ENCODE measurements around the gene UBA52.

UBA52 gene

DNA sequence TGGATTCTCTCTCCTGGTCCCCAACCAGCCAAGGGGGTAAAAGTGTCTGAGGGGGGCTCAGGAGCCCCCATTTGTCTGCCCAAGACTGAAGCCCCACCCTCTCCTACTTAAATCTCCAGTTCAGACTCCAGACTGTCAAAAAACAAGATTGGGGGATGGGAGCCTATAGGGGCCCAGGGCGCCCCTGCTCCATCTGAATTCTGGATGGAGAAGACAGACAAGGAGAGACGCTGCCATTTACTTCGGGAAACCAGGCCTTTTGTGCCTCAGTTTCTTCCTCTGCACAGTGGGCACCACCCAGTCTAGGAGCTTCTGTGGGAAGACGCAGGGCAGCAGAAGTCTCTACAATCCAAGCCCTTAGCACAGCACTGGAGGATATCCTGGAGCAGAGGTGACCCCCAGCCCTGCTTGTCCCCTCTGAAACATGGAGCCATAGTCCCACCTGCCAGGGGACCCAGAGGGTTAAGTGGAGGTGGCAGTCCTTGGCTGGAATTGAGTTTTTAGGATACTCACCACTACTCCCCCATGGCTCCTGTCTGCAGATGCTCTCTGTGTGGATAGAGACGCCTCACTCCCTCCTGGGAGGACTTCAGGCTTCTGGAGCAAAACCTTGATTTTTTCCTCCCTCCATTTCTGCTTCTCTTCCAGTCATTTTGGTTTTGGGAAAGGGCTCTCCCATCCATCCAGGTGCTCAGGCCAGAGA, 36.6 kb downstream of the UBA52 start:
- no peak for DNase-seq (ENCODE audit: low read depth in 2 of 2)

DNA sequence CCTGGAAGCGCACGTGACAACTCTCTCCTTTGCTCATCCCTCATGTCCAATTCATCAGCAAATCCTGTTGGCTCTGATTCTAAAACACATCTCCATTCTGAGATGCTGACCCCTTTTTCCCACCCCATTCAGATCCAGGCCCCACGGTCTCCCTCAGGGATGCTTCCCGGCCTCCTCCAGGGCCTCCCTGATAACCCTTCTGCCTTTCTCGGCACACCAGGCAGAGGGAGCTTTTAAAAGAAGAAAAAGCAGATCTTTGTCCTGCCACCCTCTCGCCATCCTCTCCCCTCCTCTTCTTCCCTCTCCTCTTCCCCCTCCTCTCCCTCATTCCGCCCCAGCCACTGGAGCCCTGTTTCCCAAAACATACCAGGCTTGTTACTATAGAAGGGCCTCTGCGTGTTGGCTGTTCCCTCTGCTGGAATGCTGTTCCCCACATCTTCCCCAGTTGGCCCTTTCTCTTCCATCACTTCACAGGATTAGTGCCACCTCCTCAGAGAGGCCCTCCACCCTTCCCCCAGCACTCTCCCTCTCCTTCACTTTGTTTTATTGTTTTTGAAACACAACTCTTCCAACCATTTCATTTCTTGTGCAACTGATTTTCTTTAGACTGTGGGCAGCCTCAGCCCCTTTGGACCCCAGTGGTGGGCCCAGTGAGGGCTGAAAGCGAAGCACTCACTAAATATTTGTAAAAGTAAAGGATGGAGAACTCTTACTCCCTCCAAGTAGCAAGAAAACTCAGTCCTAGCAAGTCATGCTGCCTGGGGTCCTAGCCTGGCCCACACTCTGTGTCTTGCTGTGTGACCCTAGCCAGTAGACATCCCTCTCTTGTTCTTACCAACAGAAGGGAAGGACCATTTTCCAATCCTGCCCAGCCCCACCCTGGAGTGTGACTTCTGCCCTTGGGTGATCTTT, 37.4 kb downstream of the UBA52 start:
- no peak for DNase-seq (ENCODE audit: low read depth in 2 of 2)

DNA sequence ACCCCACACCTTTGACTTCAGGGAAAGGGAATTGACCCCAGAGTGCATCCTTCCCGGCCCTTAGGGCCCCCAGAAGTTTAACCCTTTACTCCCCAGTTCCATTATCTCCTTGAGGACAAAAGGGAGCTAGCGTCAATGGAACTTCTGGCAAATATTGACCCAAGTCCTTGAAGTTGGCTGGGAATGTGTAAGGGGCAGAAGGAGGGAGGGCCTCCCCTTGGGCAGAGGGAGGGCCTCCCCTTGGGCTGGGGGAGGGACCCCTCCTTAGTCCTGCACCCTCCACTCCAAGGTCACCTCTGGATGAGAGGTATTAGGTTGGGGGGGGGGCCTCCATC, 38.0 kb downstream of the UBA52 start:
- DNase-seq (ENCODE audit: low read depth in 2 of 2) = no peak

DNA sequence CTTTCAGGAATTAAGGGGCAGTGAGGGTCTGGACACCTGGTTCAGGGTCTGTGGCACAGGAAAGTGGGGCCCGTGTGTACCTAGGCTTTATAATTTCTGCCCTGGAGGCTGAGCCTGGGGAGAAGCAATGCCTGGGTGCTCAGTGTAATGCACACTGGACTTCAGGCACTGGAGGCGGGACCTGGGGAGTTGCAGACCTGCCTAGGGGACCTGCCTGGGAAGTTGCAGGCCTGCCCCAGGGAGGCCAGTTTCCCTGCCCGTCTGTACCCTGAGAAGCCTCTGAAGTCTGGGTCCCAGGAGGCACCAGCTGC, 38.5 kb downstream of the UBA52 start:
- no peak for DNase-seq (ENCODE audit: low read depth in 2 of 2)

DNA sequence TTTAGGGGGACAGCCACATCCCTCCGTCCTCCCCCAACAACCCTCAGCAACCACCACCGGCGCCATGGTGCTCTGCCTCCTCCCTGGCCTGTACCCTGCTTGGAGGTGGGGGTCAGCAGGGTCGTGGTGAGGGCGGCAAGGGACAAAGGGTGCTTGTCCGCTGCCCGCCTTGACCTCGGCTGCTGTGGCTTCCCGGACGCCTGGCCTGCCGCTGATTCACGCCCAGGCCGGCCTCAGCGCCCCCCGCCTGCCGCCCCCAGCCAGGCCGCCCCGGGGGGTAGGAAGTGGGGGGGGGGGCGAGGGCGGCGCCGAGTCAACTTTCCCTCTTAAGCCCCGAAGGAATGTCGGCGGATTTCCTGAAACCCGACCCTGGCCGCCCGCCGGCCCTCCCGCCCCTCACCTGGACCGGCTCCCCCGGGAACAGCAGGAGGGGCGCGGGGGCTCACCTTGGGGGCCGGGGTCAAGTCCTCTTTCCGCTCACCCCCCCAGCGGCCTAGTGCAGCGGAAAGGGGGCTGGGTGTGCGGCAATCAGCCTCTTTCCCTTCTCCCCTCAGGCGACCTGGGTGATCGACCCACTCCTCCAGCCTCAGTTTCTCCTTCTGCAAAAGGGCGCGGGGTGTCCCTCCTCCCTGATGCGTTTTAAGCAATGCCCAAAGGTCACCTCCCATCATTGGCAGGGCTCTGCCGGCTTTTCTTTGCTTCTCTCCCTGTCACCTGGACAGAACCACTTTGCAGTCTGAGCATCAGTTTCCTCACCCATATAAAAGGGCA, 39.1 kb downstream of the UBA52 start:
- no peak for DNase-seq (ENCODE audit: low read depth in 2 of 2)

DNA sequence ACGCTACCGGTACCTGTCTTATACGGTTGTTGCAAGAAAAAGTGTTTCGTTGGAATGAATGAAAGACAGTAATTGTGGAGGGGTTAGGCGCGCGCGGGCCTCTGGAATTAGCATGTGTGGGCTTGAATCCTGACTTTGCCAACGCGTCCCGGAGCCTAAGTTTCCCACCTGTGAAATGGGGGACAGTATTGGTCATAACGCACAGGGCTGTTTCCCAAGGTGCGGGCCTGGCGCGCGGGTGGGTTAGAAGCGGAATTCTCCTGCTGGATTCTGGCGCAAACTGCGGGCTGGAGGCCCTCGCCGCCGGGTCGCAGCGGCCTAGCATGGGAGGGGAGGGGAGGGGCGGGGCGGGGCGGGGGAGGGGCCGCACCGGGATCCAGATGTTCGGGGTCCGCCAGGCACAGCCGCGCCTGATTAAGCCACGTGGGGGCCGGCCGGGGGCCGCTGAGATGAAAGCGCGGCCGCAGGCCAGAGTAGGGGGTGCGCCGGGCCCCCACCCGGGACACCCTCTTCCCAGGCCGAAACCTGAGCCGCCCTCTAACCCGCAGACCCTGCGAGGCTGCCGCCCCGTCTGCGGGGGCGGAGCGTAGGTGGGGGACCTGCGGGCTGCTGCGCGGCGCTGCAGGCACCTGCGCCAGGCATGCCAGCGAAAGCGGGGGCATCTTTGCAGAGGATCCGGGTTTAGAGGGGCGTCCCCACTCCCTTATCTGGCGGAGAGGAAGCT, 39.8 kb downstream of the UBA52 start:
- peak in 1 of 2 donors; percentile 36 for DNase-seq (ENCODE audit: low read depth in 2 of 2)

DNA sequence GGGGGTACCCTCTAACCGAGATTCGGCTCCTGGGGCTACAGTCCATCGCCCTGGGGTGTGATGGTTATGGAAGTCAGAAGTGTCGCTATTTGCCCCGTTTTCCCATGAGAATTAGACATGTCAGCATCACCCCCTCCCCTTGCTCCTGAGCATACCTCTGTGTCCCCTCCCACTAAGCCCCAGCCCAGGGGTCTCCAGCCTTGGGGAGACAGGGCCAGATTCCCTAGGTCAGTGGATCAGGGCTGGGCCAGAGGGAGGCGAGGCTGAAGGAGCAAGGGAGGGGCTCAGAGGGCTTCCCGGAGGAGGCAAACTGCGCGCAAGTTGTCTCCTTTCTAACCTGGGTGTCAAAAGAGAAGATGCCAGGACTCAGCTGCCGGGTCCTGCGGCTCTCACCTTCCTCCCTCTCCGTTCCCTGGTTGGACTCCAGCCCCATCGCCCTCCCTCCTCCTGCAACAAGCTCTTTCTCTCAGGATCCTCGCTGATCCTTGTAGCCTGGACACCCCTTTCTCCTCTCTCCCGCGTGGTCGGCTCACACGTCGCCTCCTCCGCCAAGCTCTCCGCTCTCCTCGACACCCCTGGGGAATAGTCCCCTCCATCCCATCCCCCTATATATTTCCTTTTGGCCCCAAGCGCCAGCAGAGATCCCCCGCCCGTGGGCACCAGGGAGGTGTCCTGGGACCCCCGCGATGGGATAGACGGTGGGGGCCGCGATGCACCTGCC, 40.6 kb downstream of the UBA52 start:
- DNase-seq (ENCODE audit: low read depth in 2 of 2) = no peak

DNA sequence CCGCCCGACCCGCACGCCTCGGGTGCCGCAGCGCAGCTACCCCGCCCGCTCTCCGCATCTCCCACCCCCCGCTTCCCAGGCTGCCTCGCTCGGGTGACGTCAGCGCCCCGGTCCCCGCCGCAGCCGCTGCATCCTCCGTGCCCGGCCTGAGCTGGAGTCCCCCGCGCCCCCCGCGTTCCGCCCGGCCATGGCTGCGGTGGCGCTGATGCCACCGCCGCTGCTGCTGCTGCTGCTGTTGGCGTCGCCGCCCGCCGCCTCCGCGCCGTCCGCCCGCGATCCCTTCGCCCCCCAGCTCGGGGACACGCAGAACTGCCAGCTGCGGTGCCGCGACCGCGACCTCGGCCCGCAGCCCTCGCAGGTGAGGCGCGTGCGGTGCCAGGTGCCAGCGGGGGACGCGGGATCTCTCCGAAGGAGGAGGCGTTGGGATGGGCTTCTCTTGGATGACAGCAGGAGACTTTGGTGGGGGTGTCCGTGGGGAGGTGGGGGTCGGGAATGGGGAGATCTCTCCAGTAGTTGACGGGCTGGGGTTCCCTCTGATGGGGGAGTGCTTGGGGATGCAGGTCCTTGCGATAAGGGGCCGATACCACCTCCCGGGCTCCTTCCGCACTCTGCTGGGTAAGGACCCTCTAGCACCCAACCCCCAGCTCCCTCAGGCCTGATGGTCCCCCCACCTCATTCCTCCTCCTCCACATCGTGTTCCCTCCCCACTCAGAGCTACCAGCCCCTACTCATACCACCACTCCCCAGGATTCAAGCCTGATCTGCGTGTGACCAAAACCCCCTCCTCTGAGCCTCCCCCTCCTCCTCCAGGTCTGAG, 41.3 kb downstream of the UBA52 start, which contains the start of gene TMEM59L:
Gene TMEM59L (plus strand): TSS at position 99 of the 817 bp plus-strand sequence. CDS start 89 bp downstream, at position 188.
- DNase-seq (ENCODE audit: low read depth in 2 of 2) = peak in 1 of 2 donors; percentile 38

DNA sequence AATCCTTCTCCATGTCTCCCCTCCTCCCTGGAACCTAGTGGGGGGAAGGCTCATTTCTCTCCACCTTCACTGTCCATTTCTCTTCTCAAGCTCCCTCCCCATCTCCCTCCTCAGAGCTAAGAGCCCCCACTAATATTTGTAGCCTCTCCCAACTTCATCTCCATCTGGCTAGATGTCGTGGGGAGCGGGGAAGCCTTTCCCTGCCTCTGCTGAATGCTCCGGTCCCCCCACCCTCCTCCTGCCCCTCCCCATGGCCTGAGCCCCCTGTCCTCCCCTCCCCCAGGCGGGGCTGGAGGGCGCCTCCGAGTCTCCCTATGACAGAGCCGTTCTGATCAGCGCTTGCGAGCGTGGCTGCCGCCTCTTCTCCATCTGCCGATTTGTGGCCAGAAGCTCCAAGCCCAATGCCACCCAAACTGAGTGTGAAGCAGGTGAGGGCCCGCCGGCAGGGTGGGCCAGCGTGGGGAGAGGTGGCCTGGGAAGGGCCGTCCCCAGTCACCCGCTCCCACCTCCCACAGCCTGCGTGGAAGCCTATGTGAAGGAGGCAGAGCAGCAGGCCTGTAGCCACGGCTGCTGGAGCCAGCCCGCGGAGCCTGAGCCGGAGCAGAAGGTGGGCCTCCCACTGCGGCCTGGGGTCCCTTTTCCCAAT, 42.1 kb downstream of the UBA52 start:
- DNase-seq (ENCODE audit: low read depth in 2 of 2) = no peak

DNA sequence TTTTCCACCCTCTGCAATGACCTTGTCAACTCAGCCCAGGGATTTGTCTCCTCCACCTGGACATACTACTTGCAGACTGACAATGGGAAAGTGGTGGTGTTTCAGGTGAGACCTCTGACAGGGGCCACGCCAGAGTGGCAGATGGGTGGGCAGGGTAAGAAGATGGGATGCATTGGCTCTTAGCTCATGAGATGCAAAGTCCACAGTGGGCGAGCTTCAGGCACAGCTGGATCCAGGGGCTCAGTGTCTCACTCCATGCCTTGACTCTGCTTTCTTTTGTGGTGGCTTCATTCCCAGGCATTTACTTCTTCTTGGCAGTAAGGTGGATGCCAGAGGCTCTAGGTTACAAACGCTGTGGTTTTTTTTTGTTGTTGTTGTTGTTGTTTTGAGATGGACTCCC, 44.4 kb downstream of the UBA52 start:
- no peak for DNase-seq (ENCODE audit: low read depth in 2 of 2)

DNA sequence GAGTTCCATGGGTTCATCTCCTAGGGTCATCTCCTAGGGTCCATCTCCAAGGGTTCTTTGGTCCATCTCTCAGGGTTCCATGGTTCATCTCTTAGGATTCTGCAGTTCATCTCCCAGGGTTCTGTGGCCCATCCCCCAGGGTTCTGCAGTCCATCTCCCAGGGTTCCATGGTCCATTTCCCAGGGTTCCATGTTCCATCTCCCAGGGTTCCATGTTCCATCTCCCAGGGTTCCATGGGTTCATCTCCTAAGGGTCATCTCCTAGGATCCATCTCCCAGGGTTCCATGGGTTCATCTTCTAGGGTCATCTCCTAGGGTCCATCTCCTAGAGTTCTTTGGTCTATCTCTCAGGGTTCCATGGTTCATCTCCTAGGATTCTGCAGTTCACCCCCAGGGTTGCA, 45.9 kb downstream of the UBA52 start:
- no peak for DNase-seq (ENCODE audit: low read depth in 2 of 2)

DNA sequence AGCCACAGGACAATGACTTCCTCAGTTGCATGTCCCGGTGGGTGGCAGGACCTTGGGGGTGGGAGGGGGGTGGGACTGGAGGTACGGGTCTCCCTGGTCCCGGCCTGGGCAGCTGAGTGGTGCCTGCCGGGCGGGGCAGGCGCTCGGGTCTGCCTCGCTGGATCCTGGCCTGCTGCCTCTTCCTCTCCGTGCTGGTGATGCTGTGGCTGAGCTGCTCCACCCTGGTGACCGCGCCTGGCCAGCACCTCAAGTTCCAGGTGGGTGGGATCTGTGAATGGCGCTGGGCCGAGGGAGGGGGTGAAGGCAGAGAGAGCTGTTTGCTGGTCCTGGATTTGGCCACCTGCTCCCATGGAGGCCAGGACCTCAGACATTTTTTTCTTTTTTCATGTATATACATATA, 46.6 kb downstream of the UBA52 start:
- DNase-seq (ENCODE audit: low read depth in 2 of 2) = no peak

DNA sequence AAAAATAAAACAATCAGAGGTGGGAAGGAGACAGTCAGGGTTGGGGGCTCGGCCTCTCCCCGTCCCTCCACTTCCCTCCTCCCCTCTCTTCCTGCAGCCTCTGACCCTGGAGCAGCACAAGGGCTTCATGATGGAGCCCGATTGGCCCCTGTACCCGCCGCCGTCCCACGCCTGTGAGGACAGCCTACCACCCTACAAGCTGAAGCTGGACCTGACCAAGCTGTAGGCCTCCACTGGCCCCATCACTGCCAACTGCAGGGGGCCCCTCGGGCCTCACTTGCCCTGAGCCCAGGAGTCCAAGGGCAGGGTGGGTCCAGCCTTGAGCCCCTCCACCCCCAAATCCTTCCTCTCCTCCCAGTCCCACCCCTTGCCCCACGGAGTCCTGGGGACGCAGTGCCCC, 48.7 kb downstream of the UBA52 start:
- DNase-seq (ENCODE audit: low read depth in 2 of 2) = no peak

DNA sequence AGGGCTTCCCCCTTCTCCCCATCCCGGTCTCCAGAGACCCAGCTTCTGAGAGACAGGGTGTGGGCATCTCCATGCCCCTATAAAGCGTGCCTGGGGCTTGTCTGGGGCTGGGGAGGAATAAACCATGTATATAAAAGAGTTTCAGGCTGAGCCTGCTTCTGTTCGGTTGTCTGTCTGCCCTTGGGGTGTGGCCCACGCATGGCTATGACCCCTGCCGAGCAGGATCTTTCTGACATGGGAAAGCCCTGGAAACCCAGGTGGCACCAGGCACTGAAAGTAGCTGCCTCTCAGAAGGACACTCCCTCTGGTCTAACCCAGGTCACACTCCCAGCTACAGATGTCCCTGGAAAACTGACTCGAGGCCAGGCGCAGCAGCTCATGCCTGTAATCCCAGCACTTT, 49.2 kb downstream of the UBA52 start:
- DNase-seq (ENCODE audit: low read depth in 2 of 2) = no peak

DNA sequence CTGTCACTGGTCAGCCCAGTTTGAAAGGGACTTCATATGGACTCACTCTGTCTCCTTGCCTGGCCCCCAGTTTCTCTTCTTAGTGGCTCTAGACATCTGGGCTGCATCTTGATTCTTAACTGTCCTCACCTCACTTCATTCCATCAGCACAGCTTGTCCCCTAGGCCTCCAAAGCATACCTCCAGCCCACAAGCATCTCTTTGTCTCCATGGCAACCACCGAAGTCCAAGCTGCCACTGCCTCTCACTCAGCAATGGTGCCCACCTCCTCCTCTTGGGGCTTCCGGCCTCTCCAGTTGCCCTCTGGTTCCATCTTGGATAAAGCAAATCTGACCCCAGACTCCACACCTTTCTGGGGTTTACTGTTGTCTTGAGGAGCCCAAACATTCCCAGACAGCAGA, 55.2 kb downstream of the UBA52 start:
- no peak for DNase-seq (ENCODE audit: low read depth in 2 of 2)
